SK-N-MC (cell line): Measurements from ENCODE around the gene SLC9A9.

Experiments
- DNase-seq: peaks from one replicate; pipeline ENCODE4 v3.0.0-alpha.2; 2011; ENCODE audit warnings: low read depth, low spot score
- H3K27ac ChIP-seq: fragments of 200-600 bp; sonication (generic); 2 replicates; pipeline ENCODE4 v1.5.1; 2016; ENCODE audit warnings: mixed run types
- H3K36me3 ChIP-seq: fragments of 200-600 bp; sonication (generic); 2 replicates; pipeline ENCODE4 v1.6.1; 2017; ENCODE audit warnings: antibody characterized with exemption, low read length, mixed read lengths; ENCODE audit not compliant: insufficient read depth
- H3K4me3 ChIP-seq: fragments of 200-600 bp; sonication (generic); 2 replicates; pipeline ENCODE4 v1.5.1; 2016
- H3K9ac ChIP-seq: fragments of 200-600 bp; sonication (generic); 2 replicates; pipeline ENCODE4 v1.8.0; 2017; ENCODE audit warnings: mixed run types, mixed read lengths; ENCODE audit not compliant: insufficient read length
- H3K9me3 ChIP-seq: fragments of 200-600 bp; sonication (generic); 2 replicates; pipeline ENCODE4 v1.6.1; 2017; ENCODE audit warnings: low read depth, mild to moderate bottlenecking, antibody characterized with exemption, low read length, moderate library complexity, mixed read lengths
- EZH2 ChIP-seq: fragments of 200-600 bp; sonication (generic); IDR thresholded peaks from one replicate; pipeline ENCODE4 v1.6.1; 2017; ENCODE audit warnings: antibody characterized with exemption
- FOXP2 ChIP-seq: optimal IDR thresholded peaks from 2 replicates; pipeline ENCODE3; 2011; ENCODE audit warnings: mild to moderate bottlenecking, moderate library complexity; ENCODE audit not compliant: insufficient read depth; ENCODE audit errors: extremely low read length, control extremely low read depth
- POLR2AphosphoS5 ChIP-seq: IDR thresholded peaks from 2 replicates; pipeline ENCODE4 v1.6.1; 2012; ENCODE audit warnings: mild to moderate bottlenecking, low read depth, low read length, borderline replicate concordance

SLC9A9 gene

DNA sequence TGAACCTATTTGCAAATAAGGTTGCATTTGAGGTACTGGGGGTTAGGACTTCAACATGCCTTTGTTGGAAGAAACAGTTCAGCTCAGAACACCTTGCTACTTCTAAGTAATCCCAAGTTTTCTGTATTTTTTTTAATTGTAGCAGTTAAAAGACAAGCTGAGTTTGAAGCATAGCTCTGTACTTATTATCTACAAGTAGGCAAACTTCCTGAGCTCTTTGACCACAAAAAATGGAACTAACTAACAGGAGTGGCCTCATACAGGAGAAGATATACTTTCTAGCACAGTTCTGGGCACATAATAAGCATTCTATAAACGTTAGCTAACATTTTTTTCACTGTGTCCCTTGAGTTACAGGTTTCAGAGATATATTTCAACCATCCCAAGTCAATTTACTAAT, 569.5 kb downstream of the SLC9A9 start:
- TF ChIP-seq POLR2AphosphoS5 (no peak), EZH2 (no peak), FOXP2 (no peak)
- H3K27ac ChIP-seq, result no peak overlapping the region
- no peak for DNase-seq
- H3K9me3 ChIP-seq, result no peaks in the 10 kb centered on the region
- no peaks in the 10 kb centered on the region for H3K36me3 ChIP-seq
- H3K9ac ChIP-seq, result no peak overlapping the region
- no peak overlapping the region for H3K4me3 ChIP-seq

- Histone ChIP-seq H3K9me3 (no peaks in the 10 kb centered on the region), H3K36me3 (no peaks in the 10 kb centered on the region), H3K27ac (no peak overlapping the region), H3K4me3 (no peak overlapping the region), H3K9ac (no peak overlapping the region)
- no peak for TF ChIP-seq POLR2AphosphoS5
- no peak for TF ChIP-seq FOXP2
- TF ChIP-seq EZH2, result no peak
- DNase-seq, result no peak
Observed at GRCh38 chr3:143277531-143277930, 570.7 kb downstream of the SLC9A9 start.

- H3K4me3 ChIP-seq, result no peak overlapping the region
- DNase-seq, result no peak
- H3K27ac ChIP-seq, result no peak overlapping the region
- H3K9me3 ChIP-seq, result no peaks in the 10 kb centered on the region
- no peak overlapping the region for H3K9ac ChIP-seq
- TF ChIP-seq EZH2 (no peak), POLR2AphosphoS5 (no peak), FOXP2 (no peak)
- no peaks in the 10 kb centered on the region for H3K36me3 ChIP-seq
Observed at GRCh38 chr3:143276592-143276991, 571.7 kb downstream of the SLC9A9 start.

DNA sequence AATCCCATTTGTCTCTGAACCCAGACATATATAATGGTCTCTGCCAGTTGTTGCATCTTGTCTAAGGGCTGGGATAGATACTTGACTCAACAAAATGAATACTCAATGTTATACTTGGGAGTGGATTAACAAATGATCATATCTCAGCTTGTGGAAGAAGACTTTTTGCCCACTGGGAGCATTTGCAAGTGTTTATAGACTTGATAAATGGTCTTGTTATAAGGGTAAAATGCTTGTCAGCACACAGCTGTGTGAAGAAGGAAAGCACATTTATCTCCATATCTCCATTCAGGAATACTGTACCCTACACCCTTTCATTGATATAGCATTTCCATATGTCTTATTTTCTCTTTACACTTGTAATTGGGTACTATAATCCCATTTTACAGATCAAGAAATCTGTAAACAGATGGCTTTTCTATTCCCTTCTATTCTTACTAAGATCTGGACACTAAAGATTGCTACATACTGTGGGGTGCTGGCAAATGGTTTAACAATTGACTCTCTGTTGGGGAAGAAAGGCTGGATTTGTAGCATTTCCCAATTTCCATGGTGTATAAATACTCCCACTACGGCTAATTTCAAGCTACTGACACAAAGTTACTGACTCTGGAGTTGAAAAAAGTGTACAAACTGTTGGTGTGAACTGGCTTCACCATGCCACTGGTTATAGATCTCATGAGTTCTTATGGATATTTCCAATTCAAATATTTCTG, 574.1 kb downstream of the SLC9A9 start:
- TF ChIP-seq EZH2 (no peak), POLR2AphosphoS5 (no peak), FOXP2 (no peak)

GRCh38 chr3:143271136-143271535, 577.1 kb downstream of the SLC9A9 start:
- DNase-seq, result no peak
- H3K9ac ChIP-seq, result no peak overlapping the region
- H3K36me3 ChIP-seq, result no peaks in the 10 kb centered on the region
- no peaks in the 10 kb centered on the region for H3K9me3 ChIP-seq
- no peak overlapping the region for H3K4me3 ChIP-seq
- TF ChIP-seq POLR2AphosphoS5, result no peak
- no peak for TF ChIP-seq FOXP2
- TF ChIP-seq EZH2, result no peak
- H3K27ac ChIP-seq, result no peak overlapping the region

More for the DNA sequence above, 574.1 kb downstream of the SLC9A9 start:
- Histone ChIP-seq H3K27ac (no peak overlapping the region), H3K4me3 (no peak overlapping the region), H3K36me3 (no peaks in the 10 kb centered on the region), H3K9ac (no peak overlapping the region), H3K9me3 (no peaks in the 10 kb centered on the region)
- no peak for DNase-seq

DNA sequence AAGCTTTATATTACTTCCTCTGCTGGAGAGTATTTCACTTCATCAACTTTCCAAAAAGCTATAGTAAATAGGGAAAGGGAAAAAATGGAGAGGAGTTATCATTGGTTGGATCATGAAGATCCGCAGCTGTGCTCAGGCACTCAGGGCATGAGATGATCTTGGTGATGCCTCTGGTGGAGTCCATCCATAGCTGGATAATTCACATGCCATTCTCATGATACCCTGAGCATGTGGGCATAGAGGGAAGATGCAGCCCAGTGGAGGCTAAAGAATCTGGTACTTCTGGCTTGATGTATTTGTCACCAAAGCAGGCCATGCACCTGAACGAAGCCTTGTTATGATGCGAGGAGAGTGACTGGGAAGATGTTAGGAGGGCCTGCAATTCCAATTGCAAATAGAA, 578.5 kb downstream of the SLC9A9 start:
- TF ChIP-seq EZH2 (no peak), POLR2AphosphoS5 (no peak), FOXP2 (no peak)
- H3K4me3 ChIP-seq, result no peak overlapping the region
- no peaks in the 10 kb centered on the region for H3K36me3 ChIP-seq
- H3K27ac ChIP-seq, result no peak overlapping the region
- no peaks in the 10 kb centered on the region for H3K9me3 ChIP-seq
- no peak for DNase-seq
- no peak overlapping the region for H3K9ac ChIP-seq

- no peak overlapping the region for H3K9ac ChIP-seq
- TF ChIP-seq POLR2AphosphoS5 (no peak), FOXP2 (no peak), EZH2 (no peak)
- no peak overlapping the region for H3K27ac ChIP-seq
- no peaks in the 10 kb centered on the region for H3K36me3 ChIP-seq
- no peaks in the 10 kb centered on the region for H3K9me3 ChIP-seq
- DNase-seq, result no peak
- no peak overlapping the region for H3K4me3 ChIP-seq
Observed at GRCh38 chr3:143267989-143268388, 580.3 kb downstream of the SLC9A9 start.

DNA sequence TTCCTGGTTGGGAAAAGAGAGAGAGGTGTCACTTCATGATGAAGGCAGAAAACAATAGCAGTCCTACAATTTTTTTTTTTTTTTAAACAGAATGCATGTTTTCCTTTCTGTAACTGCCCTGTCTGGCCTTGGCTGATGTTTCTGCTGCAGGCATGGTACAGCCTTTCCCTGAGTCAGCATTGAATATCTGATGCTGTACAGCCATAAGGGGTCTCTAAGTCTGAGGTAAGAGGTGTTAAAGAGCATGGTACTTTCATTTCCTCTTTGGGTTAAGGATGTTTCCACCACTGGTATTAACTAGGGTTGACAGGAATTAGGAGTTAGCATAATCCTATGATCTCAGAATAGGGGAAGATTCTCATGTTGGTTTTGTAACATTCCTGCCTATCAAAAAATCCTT, 581.3 kb downstream of the SLC9A9 start:
- no peak overlapping the region for H3K27ac ChIP-seq
- H3K4me3 ChIP-seq, result no peak overlapping the region
- H3K9ac ChIP-seq, result no peak overlapping the region
- no peaks in the 10 kb centered on the region for H3K9me3 ChIP-seq
- no peak for TF ChIP-seq POLR2AphosphoS5
- no peak for TF ChIP-seq FOXP2
- no peak for TF ChIP-seq EZH2
- no peak for DNase-seq
- no peaks in the 10 kb centered on the region for H3K36me3 ChIP-seq

GRCh38 chr3:143266511-143266910, 581.8 kb downstream of the SLC9A9 start:
- TF ChIP-seq EZH2, result no peak
- TF ChIP-seq FOXP2, result no peak
- no peak for TF ChIP-seq POLR2AphosphoS5
- no peaks in the 10 kb centered on the region for H3K9me3 ChIP-seq
- H3K9ac ChIP-seq, result no peak overlapping the region
- no peaks in the 10 kb centered on the region for H3K36me3 ChIP-seq
- DNase-seq, result no peak
- no peak overlapping the region for H3K27ac ChIP-seq
- no peak overlapping the region for H3K4me3 ChIP-seq
